GM23248 (cell line): ENCODE data around the gene TECTA.

Source experiments
- EZH2 ChIP-seq: fragments of 200-600 bp; sonication (generic); IDR thresholded peaks from 2 replicates; pipeline ENCODE4 v1.6.1; 2018; ENCODE audit warnings: antibody characterized with exemption, mild to moderate bottlenecking; ENCODE audit not compliant: insufficient read depth, poor library complexity, severe bottlenecking
- EZH2phosphoT487 ChIP-seq: fragments of 200-600 bp; sonication (generic); IDR thresholded peaks from 2 replicates; pipeline ENCODE4 v1.6.1; 2018; ENCODE audit warnings: antibody characterized with exemption, moderate library complexity, mild to moderate bottlenecking, low read depth; ENCODE audit not compliant: insufficient read depth

DNA sequence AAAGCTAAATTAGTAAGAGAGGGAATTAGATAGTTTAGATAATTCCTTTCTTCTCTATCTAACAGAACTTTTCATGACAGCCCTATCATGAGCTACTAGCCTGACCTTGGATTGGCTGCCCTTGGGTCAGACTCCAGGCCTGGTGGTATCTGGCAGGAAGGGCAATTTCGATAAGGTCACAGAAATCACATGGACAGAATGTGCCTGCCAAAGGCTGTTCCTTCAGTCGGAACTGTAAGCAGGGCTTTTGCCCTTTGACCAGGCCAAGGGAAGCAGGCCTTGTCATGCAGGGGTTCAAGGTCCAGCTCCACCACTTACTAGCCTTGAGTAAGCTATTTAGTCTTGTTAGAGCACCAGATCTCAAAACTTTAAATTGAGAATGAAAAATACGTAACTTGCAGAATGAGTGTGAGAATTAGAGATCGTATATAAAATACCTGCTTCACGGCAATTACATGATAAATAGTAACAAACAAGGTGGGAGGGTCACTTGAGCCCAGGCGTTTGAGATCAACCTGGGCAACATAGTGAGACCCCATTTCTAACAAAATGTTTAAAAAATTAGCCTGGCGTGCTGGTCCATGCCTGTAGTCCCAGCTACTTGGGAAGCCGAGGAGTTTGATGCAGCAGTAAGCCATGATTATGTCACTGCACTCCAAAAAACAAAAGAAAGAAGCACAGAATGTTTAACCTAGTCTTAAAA lies 130.7 kb downstream of the TECTA start:
- TF ChIP-seq EZH2 (no peak), EZH2phosphoT487 (no peak)
